Myocyte (in vitro differentiated cells): ENCODE results near the gene RNU5B-1. TPM values are rescaled to one million over a fixed set of nuclear protein-coding genes. Genes with fewer than 3 reads are reported as not detected.

Experiments used
- DNase-seq: peaks from one replicate; pipeline ENCODE4 v3.0.0-alpha.2; 2012; ENCODE audit warnings: low read depth
- total RNA-seq: library from RNA; depleted of rRNA; stranded (reverse); fragments of >200 nt; gene quantifications from 2 replicates; pipeline ENCODE4 v1.2.3, GENCODE V29; 2014

The RNU5B-1 gene
- total RNA-seq, 1 donor from 2014 or later = not detected

- no peak for DNase-seq
Measured at GRCh38 chr15:65287520-65287855, 17.0 kb upstream of the RNU5B-1 start.

- no peak for DNase-seq
Measured at GRCh38 chr15:65289261-65289854, 15.1 kb upstream of the RNU5B-1 start.

DNA sequence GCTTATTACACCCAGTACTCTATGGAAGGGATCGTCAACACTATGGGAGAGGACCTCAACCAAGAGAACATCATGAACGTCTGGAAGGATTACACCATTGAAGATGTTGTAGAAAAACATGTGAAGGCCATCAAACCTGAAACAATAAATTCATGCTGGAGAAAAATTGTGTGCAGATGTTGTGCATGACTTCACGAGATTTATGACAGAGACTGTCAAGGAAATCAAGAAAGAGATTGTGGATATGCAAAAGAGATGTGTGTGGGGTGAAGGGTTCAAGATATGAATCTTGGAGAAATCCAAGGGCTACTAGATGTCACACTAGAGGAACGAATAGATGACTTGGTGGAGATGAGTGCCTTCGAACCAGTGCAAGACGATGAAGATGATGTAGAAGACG lies 14.2 kb upstream of the RNU5B-1 start:
- no peak for DNase-seq

DNA sequence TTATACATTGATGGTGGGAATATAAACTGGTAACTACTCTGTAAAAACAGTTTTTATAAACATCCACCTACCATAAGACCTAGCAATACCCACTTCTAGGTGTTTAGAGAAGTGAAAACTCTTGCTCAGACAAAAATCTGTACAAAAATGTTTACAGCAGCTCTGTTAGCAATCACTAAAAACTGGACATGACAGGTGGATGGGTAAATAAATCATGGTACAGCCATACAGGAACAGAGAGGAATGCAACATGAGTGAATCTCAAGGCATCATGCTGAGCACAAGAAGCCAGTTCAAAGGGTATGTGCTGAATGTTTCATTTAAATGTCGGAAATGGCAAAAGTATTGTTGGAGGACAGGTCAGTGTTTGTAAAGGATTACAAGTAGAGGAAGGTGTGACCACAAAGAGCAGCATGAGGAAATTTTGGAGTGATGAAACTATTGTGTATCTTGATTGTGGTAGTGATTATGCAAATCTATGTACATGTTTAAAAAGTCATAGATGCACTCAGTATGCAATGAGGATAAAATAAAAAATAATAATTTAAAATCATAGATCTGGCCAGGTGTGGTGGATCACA lies 11.4 kb upstream of the RNU5B-1 start:
- DNase-seq = no peak

DNA sequence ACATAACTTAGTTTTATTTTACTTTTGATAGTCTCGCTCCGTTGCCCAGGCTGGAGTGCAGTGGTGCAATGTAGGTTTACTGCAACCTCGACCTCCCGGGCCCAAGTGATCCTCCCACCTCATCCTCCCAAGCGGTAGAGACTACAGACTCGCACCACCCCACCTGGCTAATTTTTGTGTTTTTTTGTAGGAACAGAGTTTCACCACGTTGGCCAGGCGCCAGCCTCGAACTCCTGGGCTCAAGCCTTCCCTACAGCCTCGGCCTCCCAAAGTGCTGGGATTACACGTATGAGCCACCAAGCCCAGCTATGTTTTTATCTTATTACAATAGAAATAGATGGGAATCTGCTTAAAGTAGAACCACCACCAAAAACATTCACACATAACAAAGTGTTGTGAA lies 5.7 kb upstream of the RNU5B-1 start:
- no peak for DNase-seq

DNA sequence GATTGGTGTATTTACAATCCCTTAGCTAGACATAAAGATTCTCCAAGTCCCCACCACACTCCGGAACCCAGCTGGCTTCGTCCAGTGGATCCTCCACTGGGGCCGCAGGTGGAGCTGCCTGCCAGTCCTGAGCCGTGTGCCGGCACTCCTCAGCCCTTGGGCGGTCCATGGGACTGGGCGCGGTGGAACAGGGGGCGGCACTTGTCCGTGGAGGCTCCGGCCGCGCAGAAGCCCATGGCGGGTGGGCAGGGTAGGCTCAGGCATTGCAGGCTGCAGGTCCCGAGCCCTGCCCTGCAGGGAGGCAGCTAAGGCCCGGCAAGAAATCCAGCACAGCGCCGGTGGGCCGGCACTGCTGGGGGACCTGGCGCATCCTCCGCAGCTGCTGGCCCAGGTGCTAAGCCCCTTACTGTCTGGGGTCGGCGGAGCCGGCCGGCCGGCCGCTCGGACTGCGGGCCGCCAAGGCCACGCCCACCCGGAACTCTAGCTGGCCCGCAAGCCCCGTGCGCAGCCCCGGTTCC lies 3.5 kb upstream of the RNU5B-1 start:
- no peak for DNase-seq

DNA sequence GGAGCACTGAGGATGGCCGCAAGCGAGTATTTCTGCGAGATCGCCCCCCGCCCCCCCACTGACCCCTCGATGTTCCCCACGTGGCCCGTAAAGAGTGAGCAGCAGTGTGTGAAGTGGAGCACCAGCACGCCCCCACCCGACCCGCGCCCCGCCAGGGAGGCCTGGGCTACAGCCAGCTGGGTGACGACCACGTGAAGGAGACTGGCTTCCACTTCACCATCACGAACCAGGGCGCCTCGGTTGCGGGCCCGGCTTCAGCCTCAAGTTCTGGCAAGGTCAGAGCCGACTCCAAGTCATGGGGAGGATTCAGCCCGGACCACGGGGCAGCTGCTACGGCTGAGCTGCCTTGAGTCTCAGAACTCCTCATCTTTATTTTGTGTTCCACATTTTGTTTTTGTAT lies 2.4 kb upstream of the RNU5B-1 start:
- no peak for DNase-seq

DNA sequence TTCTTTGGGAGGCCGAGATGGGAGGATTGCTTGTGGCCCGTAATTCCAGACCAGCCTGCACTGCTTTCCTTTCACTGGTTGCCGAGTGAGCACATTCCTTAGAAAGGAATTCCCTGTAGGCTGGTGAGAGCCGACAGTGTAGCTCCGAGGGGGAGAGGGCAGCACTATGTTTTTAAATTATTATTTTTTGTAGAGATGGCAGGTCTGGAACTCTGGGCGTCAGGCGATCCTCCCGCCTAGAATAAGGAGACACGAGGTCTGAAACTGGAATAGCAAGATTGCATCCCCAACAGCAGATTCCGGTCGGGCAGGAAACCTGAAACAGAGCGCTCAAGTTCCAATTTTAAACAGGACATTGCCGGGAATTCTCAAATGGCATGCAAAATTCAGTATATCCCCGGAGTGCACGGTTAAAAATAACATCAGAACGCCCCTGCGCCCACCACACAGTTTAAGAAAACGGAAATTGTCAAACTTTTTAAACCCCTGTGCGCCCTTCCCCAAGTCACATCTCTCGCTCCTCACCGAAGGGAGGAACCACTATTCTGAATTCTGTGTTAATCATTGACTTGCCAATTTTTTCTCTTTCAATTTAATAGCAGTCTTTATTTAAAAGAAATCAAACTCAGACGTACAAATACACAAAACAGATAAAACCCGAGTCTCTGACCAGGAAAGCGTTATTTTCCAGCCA lies 643 bp upstream of the RNU5B-1 start:
- DNase-seq = peak; percentile 75

DNA sequence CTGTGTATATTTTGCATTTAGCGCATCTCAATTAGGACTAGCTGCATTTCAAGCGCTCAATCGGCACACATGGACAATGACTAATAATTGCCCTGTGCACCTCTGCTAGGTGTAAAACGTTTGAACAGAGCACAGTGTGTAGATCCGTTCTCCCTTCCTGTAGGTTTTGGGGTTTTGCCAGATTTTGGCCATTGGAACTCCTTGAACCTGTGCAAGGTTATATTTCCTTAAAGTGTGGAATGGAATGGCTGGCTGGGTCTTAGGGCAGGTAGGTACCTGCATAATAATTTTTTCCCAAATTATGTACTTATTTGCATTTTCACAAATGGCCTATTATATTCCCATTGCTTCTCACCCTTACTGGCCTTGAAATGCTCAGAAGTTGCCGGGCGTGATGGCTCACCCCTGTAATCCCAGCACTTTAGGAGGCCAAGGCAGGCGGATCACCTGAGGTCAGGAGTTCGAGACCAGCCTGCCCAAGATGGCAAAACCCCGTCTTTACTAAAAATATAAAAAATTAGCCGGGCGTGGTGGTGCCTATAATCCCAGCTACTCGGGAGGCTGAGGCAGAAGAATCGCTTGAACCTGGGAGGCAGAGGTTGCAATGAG lies 777 bp downstream of the RNU5B-1 start:
- no peak for DNase-seq

- no peak for DNase-seq
Measured at GRCh38 chr15:65305776-65306175, 1.3 kb downstream of the RNU5B-1 start.

GRCh38 chr15:65306551-65306950 lies 2.1 kb downstream of the RNU5B-1 start:
- DNase-seq = no peak

GRCh38 chr15:65307978-65308377 lies 3.5 kb downstream of the RNU5B-1 start:
- DNase-seq = no peak

DNA sequence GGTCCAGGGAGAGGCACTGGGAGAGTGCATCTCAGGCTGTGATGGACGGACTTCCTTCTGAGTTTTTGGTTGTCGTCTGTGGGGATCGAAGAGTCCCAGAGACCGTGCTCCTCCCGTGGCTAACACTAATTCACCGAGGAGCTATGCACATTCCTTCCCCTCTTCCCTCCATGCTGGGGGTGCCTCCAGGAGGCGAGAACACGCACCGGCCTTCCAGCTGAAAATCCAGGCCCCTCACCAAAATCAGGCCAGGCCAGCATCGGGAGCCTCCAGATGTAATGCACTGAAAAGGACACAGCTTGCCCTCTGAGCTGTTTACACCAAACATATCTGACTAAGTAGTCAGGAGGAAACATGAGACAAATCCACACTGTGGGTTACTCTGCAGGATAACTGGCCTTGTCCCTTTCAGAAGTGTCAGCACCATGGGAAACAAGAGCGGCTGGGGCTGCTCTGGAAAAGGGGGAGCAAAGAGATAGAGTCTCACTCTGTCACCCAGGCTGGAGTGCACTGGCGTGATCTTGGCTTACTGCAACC lies 5.5 kb downstream of the RNU5B-1 start:
- DNase-seq = peak; percentile 39

DNA sequence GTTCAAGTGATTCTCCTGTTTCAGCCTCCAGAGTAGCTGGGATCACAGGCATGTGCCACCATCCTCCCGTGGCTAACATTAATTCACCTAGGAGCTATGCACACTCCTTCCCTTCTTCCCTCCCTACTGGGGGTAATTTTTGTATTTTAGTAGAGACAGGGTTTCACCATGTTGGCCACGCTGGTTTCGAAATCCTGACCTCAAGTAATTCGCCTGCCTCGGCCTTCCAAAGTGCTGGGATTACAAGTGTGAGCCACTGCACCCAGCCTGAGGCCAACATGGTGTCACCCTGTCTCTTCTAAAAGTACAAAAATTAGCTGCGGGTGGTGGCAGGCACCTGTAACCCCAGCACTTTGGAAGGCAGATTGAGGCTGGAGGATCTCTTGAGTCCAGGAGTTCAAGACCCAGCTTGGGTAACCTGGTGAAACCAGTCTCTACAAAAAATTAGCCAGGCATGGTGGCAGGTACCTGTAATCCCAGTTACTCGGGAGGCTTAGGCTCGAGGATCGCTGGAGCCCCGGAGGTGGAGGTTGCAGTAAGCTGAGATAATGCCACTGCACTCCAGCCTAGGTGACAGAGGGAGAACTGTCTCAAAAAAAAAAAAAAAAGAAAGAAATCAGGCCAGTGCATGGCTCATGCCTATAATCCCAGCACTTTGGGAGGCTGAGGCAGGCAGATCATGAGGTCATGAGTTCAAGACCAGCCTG lies 6.1 kb downstream of the RNU5B-1 start:
- no peak for DNase-seq

DNA sequence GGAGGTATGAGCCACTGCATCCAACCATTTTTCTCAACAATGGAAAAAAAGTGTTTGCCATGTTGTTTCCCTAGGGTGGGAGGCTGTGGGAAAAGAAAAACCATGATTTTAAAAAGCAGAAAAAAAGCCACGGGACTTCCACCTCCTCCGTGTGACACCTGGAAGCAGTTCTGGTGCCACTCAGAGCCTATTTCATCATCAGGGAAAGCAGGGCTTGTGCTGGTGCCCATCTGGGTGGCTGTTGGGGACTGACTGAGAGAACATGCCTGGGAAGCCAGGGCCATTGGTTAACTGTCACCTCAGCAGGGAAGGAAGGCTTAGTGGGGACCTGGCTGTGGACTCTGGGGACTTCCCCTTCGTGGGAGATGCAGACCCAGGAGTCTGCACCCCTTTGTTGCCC lies 7.3 kb downstream of the RNU5B-1 start:
- no peak for DNase-seq

- DNase-seq = no peak
Measured at GRCh38 chr15:65312400-65312916, 8.0 kb downstream of the RNU5B-1 start.

DNA sequence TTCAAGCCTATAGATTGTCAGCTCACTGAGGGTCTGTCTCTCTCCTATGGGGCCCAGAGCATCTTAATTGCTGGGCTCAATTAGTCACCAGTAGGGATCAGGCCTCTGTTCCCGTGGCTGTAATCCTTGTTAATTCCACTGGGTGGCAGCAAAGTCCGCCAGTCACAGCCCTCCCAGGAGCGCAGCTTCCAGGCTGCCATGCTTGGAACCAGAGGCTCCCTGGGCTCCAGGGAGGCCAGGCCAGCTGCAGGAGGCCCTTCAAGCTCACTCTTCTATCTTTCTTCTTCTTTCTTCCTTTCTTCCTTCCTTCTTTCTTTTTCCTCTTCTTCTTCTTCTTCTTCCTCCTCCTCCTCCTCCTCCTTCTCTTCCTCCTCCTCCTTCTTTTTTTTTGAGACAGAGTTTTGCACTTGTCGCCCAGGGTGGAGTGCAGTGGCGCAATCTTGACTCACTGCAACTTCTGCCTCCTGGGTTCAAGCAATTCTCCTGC lies 14.4 kb downstream of the RNU5B-1 start:
- peak; percentile 84 for DNase-seq

GRCh38 chr15:65323071-65323511 lies 18.6 kb downstream of the RNU5B-1 start:
- DNase-seq = peak; percentile 99

- DNase-seq = no peak
Measured at GRCh38 chr15:65326117-65326526, 21.6 kb downstream of the RNU5B-1 start.

DNA sequence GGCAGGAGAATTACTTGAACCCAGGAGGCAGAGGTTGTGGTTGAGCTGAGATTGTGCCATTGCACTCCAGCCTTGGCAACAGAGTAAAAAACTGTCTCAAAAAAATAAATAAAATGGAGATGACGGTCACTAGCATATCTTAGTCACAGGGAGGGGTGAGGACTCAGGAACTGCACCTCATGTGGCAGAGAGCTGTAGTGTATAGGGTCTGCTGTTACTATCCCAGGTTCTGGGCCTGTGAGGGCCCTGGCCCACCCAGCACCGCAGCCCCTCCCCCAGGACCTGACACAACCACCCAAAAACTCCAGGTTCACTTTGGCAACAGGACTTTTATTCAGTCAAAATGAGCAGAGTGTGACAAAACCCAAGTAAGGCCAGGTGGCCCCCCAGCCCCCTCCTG lies 22.3 kb downstream of the RNU5B-1 start:
- no peak for DNase-seq
